Right lobe of liver (tissue), 4 donors: Measurements from ENCODE around the gene DCTN1.

Experiments used
- POLR2A ChIP-seq: fragments of 450-650 bp; IDR thresholded peaks from one replicate; pipeline ENCODE4 v1.6.1; 2017; ENCODE audit warnings: antibody characterized with exemption, mild to moderate bottlenecking
- TF ChIP-seq, protein P1 (sequence below), 4 donors: fragments of 200-600 bp in 3 of 4; fragments of 450-650 bp in 1 of 4; IDR thresholded peaks; one replicate each; pipeline versions ENCODE4 v1.5.1 to v1.8.0; 2016 to 2022; ENCODE audit warnings: antibody characterized with exemption in 4 of 4, mild to moderate bottlenecking in 2 of 4
- donor health status: DM: no; HTN: no; CAD: no.
- donor health status: DM: no; HTN: no; CAD: no.
- donor health status: DM: no; HTN: yes; CAD: no.

- TF ChIP-seq, protein P1, sequence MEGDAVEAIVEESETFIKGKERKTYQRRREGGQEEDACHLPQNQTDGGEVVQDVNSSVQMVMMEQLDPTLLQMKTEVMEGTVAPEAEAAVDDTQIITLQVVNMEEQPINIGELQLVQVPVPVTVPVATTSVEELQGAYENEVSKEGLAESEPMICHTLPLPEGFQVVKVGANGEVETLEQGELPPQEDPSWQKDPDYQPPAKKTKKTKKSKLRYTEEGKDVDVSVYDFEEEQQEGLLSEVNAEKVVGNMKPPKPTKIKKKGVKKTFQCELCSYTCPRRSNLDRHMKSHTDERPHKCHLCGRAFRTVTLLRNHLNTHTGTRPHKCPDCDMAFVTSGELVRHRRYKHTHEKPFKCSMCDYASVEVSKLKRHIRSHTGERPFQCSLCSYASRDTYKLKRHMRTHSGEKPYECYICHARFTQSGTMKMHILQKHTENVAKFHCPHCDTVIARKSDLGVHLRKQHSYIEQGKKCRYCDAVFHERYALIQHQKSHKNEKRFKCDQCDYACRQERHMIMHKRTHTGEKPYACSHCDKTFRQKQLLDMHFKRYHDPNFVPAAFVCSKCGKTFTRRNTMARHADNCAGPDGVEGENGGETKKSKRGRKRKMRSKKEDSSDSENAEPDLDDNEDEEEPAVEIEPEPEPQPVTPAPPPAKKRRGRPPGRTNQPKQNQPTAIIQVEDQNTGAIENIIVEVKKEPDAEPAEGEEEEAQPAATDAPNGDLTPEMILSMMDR (IDR thresholded peaks at IDR 0.05), result no peak
- no peak for TF ChIP-seq POLR2A
Observed at GRCh38 chr2:74414441-74414840, 34.3 kb upstream of the DCTN1 start.
